ENCODE results near the gene ARHGAP40. TPM values are rescaled to one million over a fixed set of nuclear protein-coding genes. Genes with fewer than 3 reads are reported as not detected.

Gene ARHGAP40
- total and polyA plus RNA-seq, 2 of the 13 experiments (the other 11 are each of a cell fraction or from before 2014, with no cell fraction given), result 0.75 to 2.1 TPM

DNA sequence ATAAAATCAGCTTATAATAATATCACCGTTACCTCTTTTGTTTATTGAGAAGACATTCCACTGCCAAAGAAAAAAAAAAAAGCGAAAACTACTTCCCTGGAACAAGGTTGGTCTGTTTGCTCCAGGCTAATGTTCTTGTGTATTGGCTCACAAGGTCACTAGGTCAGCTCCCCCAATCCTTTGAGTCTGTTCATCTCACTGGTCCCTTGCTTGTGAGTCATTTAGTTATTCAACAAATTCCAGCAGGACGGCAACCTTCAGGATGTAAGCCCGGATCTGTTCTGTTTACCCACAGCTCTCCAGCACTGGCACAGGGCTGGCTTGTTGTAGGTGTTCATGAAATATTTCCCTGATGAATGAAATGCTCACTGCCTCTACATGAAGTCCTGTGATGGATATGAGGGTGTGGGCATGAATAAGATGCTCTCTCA is 3.3 kb downstream of the ARHGAP40 start (continued):
- TF ChIP-seq AHR (CRISPR knock-in tag; IDR thresholded peaks at IDR 0.05), result peak; percentile 69; the same call in 1 of the 2 replicates
- TF ChIP-seq, protein P1, sequence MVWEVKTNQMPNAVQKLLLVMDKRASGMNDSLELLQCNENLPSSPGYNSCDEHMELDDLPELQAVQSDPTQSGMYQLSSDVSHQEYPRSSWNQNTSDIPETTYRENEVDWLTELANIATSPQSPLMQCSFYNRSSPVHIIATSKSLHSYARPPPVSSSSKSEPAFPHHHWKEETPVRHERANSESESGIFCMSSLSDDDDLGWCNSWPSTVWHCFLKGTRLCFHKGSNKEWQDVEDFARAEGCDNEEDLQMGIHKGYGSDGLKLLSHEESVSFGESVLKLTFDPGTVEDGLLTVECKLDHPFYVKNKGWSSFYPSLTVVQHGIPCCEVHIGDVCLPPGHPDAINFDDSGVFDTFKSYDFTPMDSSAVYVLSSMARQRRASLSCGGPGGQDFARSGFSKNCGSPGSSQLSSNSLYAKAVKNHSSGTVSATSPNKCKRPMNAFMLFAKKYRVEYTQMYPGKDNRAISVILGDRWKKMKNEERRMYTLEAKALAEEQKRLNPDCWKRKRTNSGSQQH (CRISPR knock-in tag; IDR thresholded peaks at IDR 0.05; ENCODE audit: low read depth), result peak; percentile 83; the same call in 1 of the 2 replicates
- peak; percentile 38 for TF ChIP-seq NFYC (CRISPR knock-in tag; IDR thresholded peaks at IDR 0.05)
- no peak for TF ChIP-seq HNRNPLL (IDR thresholded peaks at IDR 0.05; ENCODE audit: low read depth, low read length, poor library complexity, severe bottlenecking)
- TF ChIP-seq NFIC (IDR thresholded peaks at IDR 0.05; ENCODE audit: low read length), result peak; percentile 95
- no peak for TF ChIP-seq SMYD3 (CRISPR knock-in tag; IDR thresholded peaks at IDR 0.05)
- no peak for TF ChIP-seq MATR3 (CRISPR knock-in tag; IDR thresholded peaks at IDR 0.05)
- TF ChIP-seq ZNF792 (CRISPR knock-in tag; IDR thresholded peaks at IDR 0.05), result peak; percentile 90
- TF ChIP-seq ONECUT2 (CRISPR knock-in tag; IDR thresholded peaks at IDR 0.05), result peak; percentile 23; the same call in 1 of the 2 replicates
- TF ChIP-seq ZNF629 (CRISPR knock-in tag; conservative IDR thresholded peaks at IDR 0.05), result peak; percentile 23; the same call in 1 of the 2 replicates
- TF ChIP-seq ZNF772 (CRISPR knock-in tag; IDR thresholded peaks at IDR 0.05), result peak; percentile 74
- no peak for TF ChIP-seq ZNF547 (CRISPR knock-in tag; IDR thresholded peaks at IDR 0.05)
- TF ChIP-seq AGO2 (optimal IDR thresholded peaks at IDR 0.05; ENCODE audit: low read depth, low read length), result no peak
- peak; percentile 96 for TF ChIP-seq ZNF878 (CRISPR knock-in tag; IDR thresholded peaks at IDR 0.05)
- no peak for TF ChIP-seq ZNF546 (CRISPR knock-in tag; conservative IDR thresholded peaks at IDR 0.05)
- no peak for TF ChIP-seq ATF7-NPFF (CRISPR knock-in tag; IDR thresholded peaks at IDR 0.05; ENCODE audit: low read depth)
- TF ChIP-seq RAD21 (CRISPR knock-in tag; IDR thresholded peaks at IDR 0.05), result no peak
- TF ChIP-seq ADNP (CRISPR knock-in tag; IDR thresholded peaks at IDR 0.05), result 0 out of 2 replicates have a peak, but pooled peaks have one; percentile 23
- TF ChIP-seq ZBTB10 (CRISPR knock-in tag; IDR thresholded peaks at IDR 0.05; ENCODE audit: borderline replicate concordance), result peak; percentile 73; the same call in 1 of the 2 replicates
- no peak for TF ChIP-seq ZUFSP (CRISPR knock-in tag; IDR thresholded peaks at IDR 0.05; ENCODE audit: borderline replicate concordance)
- peak; percentile 62 for TF ChIP-seq PRDM10 (CRISPR knock-in tag; IDR thresholded peaks at IDR 0.05; ENCODE audit: low read depth)
- TF ChIP-seq CBX2 (IDR thresholded peaks at IDR 0.05; ENCODE audit: low read depth, low read length), result no peak
- no peak for TF ChIP-seq CBX2 (CRISPR knock-in tag; IDR thresholded peaks at IDR 0.05; ENCODE audit: low read depth)
